Liver (tissue), 3 donors: Measurements from ENCODE around the gene ADPRH.

Experiments
- ATF3 ChIP-seq: IDR thresholded peaks from 2 replicates; pipeline ENCODE4 v1.6.1; 2016; ENCODE audit warnings: antibody characterized with exemption
- CTCF ChIP-seq: fragments of 150-350 bp; IDR thresholded peaks from 2 replicates; pipeline ENCODE4 v1.5.1; 2017; ENCODE audit warnings: improper control_type of control experiment, low read depth, low read length; ENCODE audit not compliant: missing input control
- EGR1 ChIP-seq, 2 donors: IDR thresholded peaks; 2 replicates each; pipeline ENCODE4 v1.6.1; 2016 to 2018; ENCODE audit warnings: antibody characterized with exemption in 2 of 2, low read depth in 2 of 2
- GABPA ChIP-seq, 2 donors: IDR thresholded peaks in 1 of 2; conservative IDR thresholded peaks in 1 of 2; 2 replicates each; pipeline ENCODE4 v1.6.1; 2016; ENCODE audit warnings: antibody characterized with exemption in 2 of 2, mild to moderate bottlenecking in 1 of 2, moderate library complexity in 1 of 2
- JUND ChIP-seq, 2 donors: IDR thresholded peaks; 2 replicates each; pipeline ENCODE4 v1.6.1; 2016; ENCODE audit warnings: antibody characterized with exemption in 2 of 2
- MAX ChIP-seq: IDR thresholded peaks from 2 replicates; pipeline ENCODE4 v1.6.1; 2016; ENCODE audit warnings: antibody characterized with exemption
- NR2F2 ChIP-seq: IDR thresholded peaks from 2 replicates; pipeline ENCODE4 v1.6.1; 2016; ENCODE audit warnings: antibody characterized with exemption
- RAD21 ChIP-seq, 2 donors: IDR thresholded peaks; 2 replicates each; pipeline ENCODE4 v1.6.1; 2016; ENCODE audit warnings: antibody characterized with exemption in 2 of 2, mild to moderate bottlenecking in 2 of 2
- REST ChIP-seq: IDR thresholded peaks from 2 replicates; pipeline ENCODE4 v1.6.1; 2016; ENCODE audit warnings: antibody characterized with exemption, mild to moderate bottlenecking
- RXRA ChIP-seq, 2 donors: IDR thresholded peaks; 2 replicates each; pipeline ENCODE4 v1.6.1; 2017 to 2018; ENCODE audit warnings: antibody characterized with exemption in 2 of 2, mild to moderate bottlenecking in 1 of 2
- SP1 ChIP-seq: IDR thresholded peaks from 2 replicates; pipeline ENCODE4 v1.6.1; 2018; ENCODE audit warnings: antibody characterized with exemption, mild to moderate bottlenecking
- TAF1 ChIP-seq: conservative IDR thresholded peaks from 2 replicates; pipeline ENCODE4 v1.6.1; 2016; ENCODE audit warnings: antibody characterized with exemption, mild to moderate bottlenecking
- YY1 ChIP-seq: IDR thresholded peaks from 2 replicates; pipeline ENCODE4 v1.6.1; 2016; ENCODE audit warnings: antibody characterized with exemption, mild to moderate bottlenecking
- donor health status: healthy.
- donor health status: healthy.

GRCh38 chr3:119562307-119562961, 16.9 kb upstream of the ADPRH start:
- TF ChIP-seq CTCF (no peak), ATF3 (no peak), SP1 (no peak), RXRA (IDR thresholded peaks at IDR 0.05) (no peak), TAF1 (no peak), RAD21 (IDR thresholded peaks at IDR 0.05) (no peak), REST (no peak), MAX (no peak), YY1 (no peak), JUND (IDR thresholded peaks at IDR 0.05) (no peak), EGR1 (IDR thresholded peaks at IDR 0.05; ENCODE audit: low read depth in 2 of 2) (no peak), NR2F2 (no peak), GABPA (IDR thresholded peaks at IDR 0.05 in 1 of 2, conservative IDR thresholded peaks at IDR 0.05 in 1 of 2) (no peak)
